VCaP (cell line): ENCODE results near the gene WDR86.

Source experiments
- H3K27ac ChIP-seq: fragments of 450-650 bp; 2 replicates; pipeline ENCODE4 v1.5.1; 2017
- TF ChIP-seq, protein P1 (sequence below): fragments of 450-650 bp; conservative IDR thresholded peaks from 2 replicates; pipeline ENCODE4 v1.5.1; 2017; ENCODE audit warnings: mild to moderate bottlenecking, moderate library complexity

The WDR86 gene

DNA sequence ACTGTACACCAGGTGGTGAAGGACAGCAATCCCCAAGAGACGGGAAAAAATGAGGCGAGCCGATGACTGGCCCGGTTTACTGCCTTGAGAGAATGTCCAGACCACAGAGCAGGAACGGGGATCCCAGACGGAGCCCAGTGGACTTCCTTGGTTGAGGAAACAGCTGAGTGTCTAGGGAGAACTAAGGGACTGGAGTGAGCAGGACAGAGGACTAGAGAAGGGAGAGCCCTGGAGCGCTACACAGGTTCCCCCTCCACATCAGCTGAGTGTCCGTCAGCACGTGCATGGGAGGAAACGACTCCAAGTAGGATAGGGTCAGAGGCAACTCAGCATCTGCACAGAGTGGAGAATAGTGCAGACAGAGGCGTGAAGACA lies 7.1 kb upstream of the WDR86 start:
- TF ChIP-seq, protein P1, sequence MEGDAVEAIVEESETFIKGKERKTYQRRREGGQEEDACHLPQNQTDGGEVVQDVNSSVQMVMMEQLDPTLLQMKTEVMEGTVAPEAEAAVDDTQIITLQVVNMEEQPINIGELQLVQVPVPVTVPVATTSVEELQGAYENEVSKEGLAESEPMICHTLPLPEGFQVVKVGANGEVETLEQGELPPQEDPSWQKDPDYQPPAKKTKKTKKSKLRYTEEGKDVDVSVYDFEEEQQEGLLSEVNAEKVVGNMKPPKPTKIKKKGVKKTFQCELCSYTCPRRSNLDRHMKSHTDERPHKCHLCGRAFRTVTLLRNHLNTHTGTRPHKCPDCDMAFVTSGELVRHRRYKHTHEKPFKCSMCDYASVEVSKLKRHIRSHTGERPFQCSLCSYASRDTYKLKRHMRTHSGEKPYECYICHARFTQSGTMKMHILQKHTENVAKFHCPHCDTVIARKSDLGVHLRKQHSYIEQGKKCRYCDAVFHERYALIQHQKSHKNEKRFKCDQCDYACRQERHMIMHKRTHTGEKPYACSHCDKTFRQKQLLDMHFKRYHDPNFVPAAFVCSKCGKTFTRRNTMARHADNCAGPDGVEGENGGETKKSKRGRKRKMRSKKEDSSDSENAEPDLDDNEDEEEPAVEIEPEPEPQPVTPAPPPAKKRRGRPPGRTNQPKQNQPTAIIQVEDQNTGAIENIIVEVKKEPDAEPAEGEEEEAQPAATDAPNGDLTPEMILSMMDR: no peak
- no peak overlapping the region for H3K27ac ChIP-seq

DNA sequence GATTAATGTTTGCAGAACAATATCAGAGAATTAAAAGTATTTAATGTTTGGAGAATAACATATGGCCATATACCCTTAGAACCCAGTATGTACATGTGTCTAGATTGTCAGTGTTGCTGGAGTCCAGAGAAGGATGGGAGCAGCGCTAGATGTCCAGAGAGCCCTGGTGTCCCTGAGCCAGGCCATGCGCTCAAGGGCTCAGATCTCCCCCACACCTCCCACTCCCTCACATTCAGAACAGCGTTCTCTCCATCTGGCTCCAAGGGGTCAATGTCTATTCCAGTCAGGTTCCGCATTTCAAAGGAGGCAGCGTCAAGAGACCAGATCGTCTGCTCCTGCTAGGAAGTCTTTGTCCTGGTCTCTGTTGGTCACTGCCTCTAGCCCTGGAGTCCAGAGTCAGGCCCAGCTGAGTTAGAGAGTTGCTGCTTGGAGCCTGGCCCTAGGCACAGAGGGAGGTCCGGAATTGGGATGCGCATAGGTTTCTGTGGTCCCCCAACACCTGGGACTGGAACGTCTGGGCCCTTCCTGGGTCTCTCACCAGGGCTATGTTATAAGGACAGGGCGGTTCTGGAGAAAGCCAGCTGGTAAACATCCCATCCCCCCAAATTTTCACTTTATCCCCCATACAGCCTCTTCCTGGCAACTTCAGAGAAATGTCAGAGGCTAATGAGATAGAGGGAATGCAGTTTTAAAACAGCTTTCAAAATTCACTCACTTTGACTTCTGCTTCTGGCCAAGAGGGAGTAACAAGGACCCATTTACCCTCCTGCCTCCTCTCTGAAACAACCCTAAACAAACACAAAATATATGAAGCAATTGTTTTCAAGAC lies 6.5 kb upstream of the WDR86 start:
- no peak overlapping the region for H3K27ac ChIP-seq

DNA sequence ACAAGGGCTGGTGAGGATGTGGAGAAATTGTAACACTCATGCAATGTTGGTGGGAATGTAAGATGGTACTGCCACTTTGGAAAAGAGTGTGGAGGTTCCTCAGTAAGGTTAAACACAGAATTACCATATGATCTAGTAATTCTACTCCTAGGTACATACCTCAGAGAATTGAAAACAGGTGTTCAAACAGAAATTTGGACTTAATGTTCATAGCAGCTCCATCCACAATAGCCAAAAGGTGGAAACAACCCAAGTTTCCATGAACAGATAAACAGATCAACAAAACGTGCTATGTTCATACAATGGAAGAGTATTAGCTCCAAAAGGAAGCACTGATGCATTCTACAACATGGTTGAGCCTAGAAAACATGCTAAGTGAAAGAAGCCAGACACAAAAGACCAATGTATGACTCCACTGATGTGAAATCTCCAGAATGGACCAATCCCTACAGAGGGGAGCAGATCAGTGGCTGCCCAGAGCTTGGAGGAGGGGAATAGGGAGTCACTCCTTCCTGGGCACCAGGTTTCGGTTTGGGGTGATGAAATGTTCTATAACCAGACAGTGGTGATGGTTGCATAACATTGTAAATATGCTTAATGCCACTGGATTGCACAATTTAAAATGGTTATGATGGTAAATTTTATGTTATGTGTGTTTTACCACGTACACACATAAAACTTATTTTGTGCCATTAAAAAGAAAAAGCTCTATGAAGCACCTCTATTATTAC lies 5.7 kb upstream of the WDR86 start:
- H3K27ac ChIP-seq: no peak overlapping the region
- TF ChIP-seq, protein P1: no peak

More for the DNA sequence above, 6.5 kb upstream of the WDR86 start:
- TF ChIP-seq, protein P1: no peak

DNA sequence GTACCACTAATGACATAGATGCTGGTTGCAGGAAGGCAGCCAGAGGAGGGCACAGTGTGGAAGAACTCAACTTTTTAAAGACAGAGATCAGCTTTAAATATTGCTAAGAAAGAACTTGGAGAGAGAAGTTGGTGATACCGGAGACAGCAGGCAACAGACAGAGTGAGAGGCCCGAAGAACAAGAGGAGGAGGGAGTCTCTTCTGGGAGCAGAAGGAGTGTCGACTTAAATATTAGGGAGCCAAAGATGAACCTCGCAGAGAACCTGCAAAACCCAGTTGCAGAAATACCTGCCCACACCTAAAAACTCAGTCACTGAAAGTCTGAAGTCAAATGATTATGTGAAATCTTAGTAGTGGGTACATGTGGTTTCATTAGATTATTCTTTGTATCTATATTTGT lies 3.4 kb upstream of the WDR86 start:
- no peak overlapping the region for H3K27ac ChIP-seq
- TF ChIP-seq, protein P1: no peak

DNA sequence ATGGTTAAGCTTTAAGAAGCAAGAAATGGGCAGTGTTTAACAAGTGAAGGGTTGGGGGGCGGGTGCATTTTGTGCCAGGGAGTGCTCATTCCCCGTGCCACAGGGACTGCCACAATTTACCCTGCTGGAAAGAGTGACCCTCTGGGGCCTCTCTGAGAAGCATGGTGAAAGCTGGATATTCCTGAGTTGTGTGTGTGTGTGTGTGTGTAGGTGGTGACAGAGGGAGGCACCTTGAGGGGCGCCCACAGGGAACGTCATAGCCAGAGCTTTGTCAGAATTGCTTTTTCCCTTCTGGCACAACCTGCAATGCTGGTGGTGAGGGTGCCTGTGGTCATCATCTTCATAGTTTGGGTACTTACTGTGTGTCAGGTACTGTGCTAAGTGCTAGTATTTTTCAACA lies 2.5 kb upstream of the WDR86 start:
- TF ChIP-seq, protein P1: no peak
- H3K27ac ChIP-seq: no peak overlapping the region

DNA sequence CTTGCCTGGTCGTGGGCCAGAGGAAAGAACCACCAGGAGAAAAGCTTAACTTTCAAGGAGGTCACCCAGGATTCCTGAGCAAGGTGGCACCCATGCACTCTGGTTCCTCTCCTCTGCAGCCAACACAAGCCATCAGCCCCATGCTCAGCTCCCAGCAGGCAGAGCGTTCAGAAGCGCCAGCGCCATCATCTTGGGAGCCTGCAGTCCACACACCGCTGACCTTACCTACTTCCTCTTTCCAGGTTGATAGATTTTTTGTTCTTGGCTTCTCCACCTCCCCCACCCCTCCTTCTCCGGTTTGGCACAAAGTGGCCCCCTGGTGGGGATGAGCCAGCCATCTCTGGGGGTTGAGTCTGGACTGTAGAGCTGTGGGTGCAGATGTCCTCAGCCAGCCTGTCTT lies 1.7 kb upstream of the WDR86 start:
- TF ChIP-seq, protein P1: no peak
- no peak overlapping the region for H3K27ac ChIP-seq

DNA sequence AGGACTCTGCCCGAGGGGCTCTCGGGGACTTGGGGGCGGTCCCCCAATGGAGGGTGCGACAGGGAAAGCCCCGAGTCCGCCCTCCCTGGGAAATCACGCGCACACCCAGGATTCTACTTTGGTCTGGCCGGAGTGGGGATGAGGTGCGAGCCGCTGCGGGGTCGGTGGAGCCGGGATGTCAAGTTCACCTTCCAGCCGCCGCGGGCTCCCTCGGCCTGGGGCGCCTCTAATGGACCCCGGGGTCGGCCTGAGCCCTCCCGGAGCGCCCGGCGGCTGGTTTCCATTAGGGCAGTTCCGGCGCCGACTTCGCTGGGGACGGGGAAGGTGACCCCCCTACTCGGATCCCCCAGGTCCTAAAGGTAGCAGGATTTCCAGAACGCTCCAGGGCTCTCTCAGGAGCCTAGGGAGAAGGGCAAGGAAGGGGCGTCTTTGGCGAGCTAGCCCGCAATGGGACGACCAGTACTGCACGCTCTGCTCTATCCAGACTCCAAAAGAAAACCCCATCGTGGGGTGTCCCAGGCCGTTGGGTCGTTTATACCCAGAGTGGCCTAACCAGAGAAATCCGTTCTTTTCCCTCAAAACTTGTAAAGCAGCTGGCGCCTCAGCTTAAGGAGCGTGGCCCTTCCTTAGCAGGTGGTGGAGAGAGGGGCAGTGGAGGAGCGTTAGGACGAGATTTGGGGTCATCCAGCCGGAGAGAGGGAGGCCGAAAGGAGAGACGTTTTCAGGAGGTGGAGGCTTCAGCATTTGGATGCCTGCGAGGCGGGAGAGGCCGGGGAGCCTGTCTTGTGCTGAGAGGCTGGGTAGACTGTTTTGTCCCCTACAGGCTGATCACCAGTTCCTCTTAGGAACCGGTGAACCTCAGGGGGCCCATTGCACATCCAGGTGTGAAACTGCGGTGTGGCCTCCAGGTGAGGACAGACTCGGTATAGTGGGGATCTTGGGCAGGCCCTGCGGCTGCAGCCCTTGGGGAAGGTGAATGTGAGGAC lies 860 bp upstream of the WDR86 start:
- TF ChIP-seq, protein P1: no peak
- no peak overlapping the region for H3K27ac ChIP-seq
